SH-SY5Y (cell line): ENCODE results near the gene ERMN.

Experiments
- GATA2 ChIP-seq: IDR thresholded peaks from 2 replicates; pipeline ENCODE4 v1.6.1; 2011; ENCODE audit warnings: mild to moderate bottlenecking, low read depth, low read length
- GATA3 ChIP-seq: IDR thresholded peaks from 2 replicates; pipeline ENCODE4 v1.6.1; 2011; ENCODE audit warnings: low read depth, mild to moderate bottlenecking, low read length, moderate library complexity

DNA sequence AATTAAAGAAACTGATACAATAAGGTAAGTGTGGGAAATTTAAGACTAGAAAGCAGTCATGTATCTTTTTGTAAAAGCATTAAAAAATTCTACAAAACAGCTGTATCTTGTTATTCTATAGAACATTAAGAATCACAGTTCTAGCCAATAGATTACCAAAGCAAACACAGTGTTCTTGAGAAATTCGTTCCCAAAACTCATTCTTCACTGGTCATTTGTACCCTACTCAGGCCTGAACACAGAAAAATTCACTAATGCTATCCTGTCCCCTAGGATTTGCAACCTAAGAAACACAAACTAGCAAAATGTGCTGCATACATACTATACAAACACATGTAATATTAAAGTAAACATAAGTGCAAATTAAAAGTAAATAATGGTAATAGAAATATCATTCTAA is 29.1 kb downstream of the ERMN start:
- TF ChIP-seq GATA2 (no peak), GATA3 (no peak)
